Measurements from ENCODE around the gene JMJD4. TPM values are rescaled to one million over a fixed set of nuclear protein-coding genes. Genes with fewer than 3 reads are reported as not detected.

The JMJD4 gene
- total and polyA plus RNA-seq, 2 donors (not counting 3 experiments of a cell fraction or from before 2014, with no cell fraction given) = 17.3 to 31.2 TPM

DNA sequence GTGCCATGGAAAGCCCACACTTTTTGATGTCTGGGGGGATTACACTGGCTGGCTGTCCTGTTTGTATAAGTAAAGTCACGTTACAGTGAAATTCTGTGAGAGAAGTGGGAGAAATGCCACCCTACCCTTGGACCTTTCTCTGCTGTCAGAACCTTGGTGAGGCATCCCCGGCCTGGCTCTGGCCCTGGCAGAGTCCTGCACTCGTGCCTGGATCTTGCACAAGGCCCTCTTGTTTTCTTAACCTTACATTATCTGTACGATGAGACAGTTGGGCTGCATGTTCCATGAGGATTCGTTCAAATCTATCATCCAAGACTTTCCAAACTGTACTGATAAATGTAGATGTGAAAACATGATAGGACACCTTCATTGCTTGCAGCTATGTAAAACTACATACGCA is 11.6 kb upstream of the JMJD4 start:
- Histone ChIP-seq H3K4me2 (ENCODE audit: insufficient read depth, low read length) (no peak overlapping the region), H3K4me1 (ENCODE audit: control insufficient read depth, extremely low read depth, insufficient read depth, low read length) (no peaks in the 10 kb centered on the region), H3K27ac (ENCODE audit: insufficient read depth, low read depth, low read length) (no peak overlapping the region), H3K27me3 (ENCODE audit: control insufficient read depth in 2 of 2, insufficient read depth in 2 of 2, low read length in 2 of 2) (no peaks in the 10 kb centered on the region), H2AFZ (ENCODE audit: low read depth, low read length) (no peak overlapping the region), H3K4me3 (replicated peaks in 1 of 3; ENCODE audit: insufficient read depth in 1 of 3, low read depth in 1 of 3, low read length in 3 of 3) (no peak overlapping the region), H3K9ac (replicated peaks; ENCODE audit: extremely low read depth, insufficient read depth, low read length) (no peak overlapping the region), H3K9me3 (replicated peaks; ENCODE audit: control insufficient read depth, insufficient read depth, low read length) (no peaks in the 10 kb centered on the region), H3K36me3 (ENCODE audit: control insufficient read depth in 2 of 2, extremely low read depth in 1 of 2, insufficient read depth in 2 of 2, low read length in 2 of 2) (peaks cover 0 to 12% of the 10 kb centered on the region in 2 experiments), H3K79me2 (ENCODE audit: control insufficient read depth, insufficient read depth, low read length) (peaks cover 12% of the 10 kb centered on the region), H4K20me1 (replicated peaks; ENCODE audit: control insufficient read depth, extremely low read depth, insufficient read depth, low read length) (peaks cover 3% of the 10 kb centered on the region), H3K9me1 (replicated peaks; ENCODE audit: control insufficient read depth, extremely low read depth, insufficient read depth, low read length) (no peaks in the 10 kb centered on the region)
- ChIA-PET CTCF (no interaction called here), POLR2A (no interaction called here)
- no TSS peak for BruUV-seq (replicated peaks)
- dilution Hi-C loops (cut with MboI; ENCODE audit: extremely low pct_ligation_motif_present, low sequenced_read_pairs) (no loop called here), intact Hi-C loops (cut with micrococcal nuclease) (no loop called here)
- DNase-seq (ENCODE audit: low read depth, low spot score) = no peak
- no peak for FAIRE-seq
- TF ChIP-seq, protein P1, sequence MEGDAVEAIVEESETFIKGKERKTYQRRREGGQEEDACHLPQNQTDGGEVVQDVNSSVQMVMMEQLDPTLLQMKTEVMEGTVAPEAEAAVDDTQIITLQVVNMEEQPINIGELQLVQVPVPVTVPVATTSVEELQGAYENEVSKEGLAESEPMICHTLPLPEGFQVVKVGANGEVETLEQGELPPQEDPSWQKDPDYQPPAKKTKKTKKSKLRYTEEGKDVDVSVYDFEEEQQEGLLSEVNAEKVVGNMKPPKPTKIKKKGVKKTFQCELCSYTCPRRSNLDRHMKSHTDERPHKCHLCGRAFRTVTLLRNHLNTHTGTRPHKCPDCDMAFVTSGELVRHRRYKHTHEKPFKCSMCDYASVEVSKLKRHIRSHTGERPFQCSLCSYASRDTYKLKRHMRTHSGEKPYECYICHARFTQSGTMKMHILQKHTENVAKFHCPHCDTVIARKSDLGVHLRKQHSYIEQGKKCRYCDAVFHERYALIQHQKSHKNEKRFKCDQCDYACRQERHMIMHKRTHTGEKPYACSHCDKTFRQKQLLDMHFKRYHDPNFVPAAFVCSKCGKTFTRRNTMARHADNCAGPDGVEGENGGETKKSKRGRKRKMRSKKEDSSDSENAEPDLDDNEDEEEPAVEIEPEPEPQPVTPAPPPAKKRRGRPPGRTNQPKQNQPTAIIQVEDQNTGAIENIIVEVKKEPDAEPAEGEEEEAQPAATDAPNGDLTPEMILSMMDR (IDR thresholded peaks at IDR 0.05; ENCODE audit: extremely low read depth in 1 of 2, insufficient read depth in 1 of 2, low read depth in 1 of 2, low read length in 2 of 2) = no peak
- TF ChIP-seq MYC (IDR thresholded peaks at IDR 0.05; ENCODE audit: low read depth, low read length) = no peak
- TF ChIP-seq GATA2 (IDR thresholded peaks at IDR 0.05; ENCODE audit: insufficient read depth, insufficient read length, low read depth, low read length) = no peak
- TF ChIP-seq, protein P2, sequence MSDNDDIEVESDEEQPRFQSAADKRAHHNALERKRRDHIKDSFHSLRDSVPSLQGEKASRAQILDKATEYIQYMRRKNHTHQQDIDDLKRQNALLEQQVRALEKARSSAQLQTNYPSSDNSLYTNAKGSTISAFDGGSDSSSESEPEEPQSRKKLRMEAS (IDR thresholded peaks at IDR 0.05; ENCODE audit: insufficient read depth, insufficient read length) = no peak
- TF ChIP-seq FOS (IDR thresholded peaks at IDR 0.05; ENCODE audit: borderline replicate concordance, insufficient read depth, low read length) = no peak
- TF ChIP-seq EZH2 (IDR thresholded peaks at IDR 0.05; ENCODE audit: borderline replicate concordance, low read depth, low read length, severe bottlenecking) = no peak
- no peak for TF ChIP-seq POLR2A (IDR thresholded peaks at IDR 0.05; ENCODE audit: low read depth, low read length)
- no peak for TF ChIP-seq POLR2AphosphoS5 (IDR thresholded peaks at IDR 0.05; ENCODE audit: insufficient read depth, low read depth, low read length)
- no peak for TF ChIP-seq JUN (IDR thresholded peaks at IDR 0.05; ENCODE audit: borderline replicate concordance, insufficient read depth, insufficient read length, low read depth)

Data from endothelial cell of umbilical vein (primary cell).